Neuron (in vitro differentiated cells): ENCODE results near the gene LPCAT1.
"Not testable (repeated sequence)": the region's sequence is repeated elsewhere in the genome, so short reads cannot be mapped to it uniquely, and the experiment has no call there.

ENCODE experiments used
- H2AFZ ChIP-seq: one replicate; pipeline ENCODE4 v1.6.1; 2013; ENCODE audit warnings: low read depth, mild to moderate bottlenecking, inconsistent platforms, low read length, moderate library complexity
- H3K27me3 ChIP-seq: one replicate; pipeline ENCODE4 v1.6.1; 2013; ENCODE audit warnings: low read length; ENCODE audit not compliant: insufficient read depth
- H3K36me3 ChIP-seq: one replicate; pipeline ENCODE4 v1.6.1; 2013; ENCODE audit warnings: low read length; ENCODE audit not compliant: insufficient read depth
- H3K4me1 ChIP-seq: one replicate; pipeline ENCODE4 v1.6.1; 2013; ENCODE audit warnings: low read length; ENCODE audit not compliant: insufficient read depth
- H3K4me3 ChIP-seq: 2 replicates; pipeline ENCODE4 v1.5.1; 2013; ENCODE audit warnings: mild to moderate bottlenecking, low read length, moderate library complexity
- H3K9me3 ChIP-seq: one replicate; pipeline ENCODE4 v1.6.1; 2013; ENCODE audit warnings: low read length

The LPCAT1 gene

GRCh38 chr5:1561402-1561929 lies 37.7 kb upstream of the LPCAT1 start:
- no peaks in the 10 kb centered on the region for H3K4me1 ChIP-seq

GRCh38 chr5:1560499-1560898 lies 36.7 kb upstream of the LPCAT1 start:
- not testable (repeated sequence) for H3K9me3 ChIP-seq, H3K4me3 ChIP-seq, H3K4me1 ChIP-seq, H3K36me3 ChIP-seq, H2AFZ ChIP-seq, H3K27me3 ChIP-seq

More at GRCh38 chr5:1561402-1561929, 37.7 kb upstream of the LPCAT1 start:
- no peaks in the 10 kb centered on the region for H3K27me3 ChIP-seq
- no peak overlapping the region for H2AFZ ChIP-seq
- no peaks in the 10 kb centered on the region for H3K36me3 ChIP-seq
- H3K9me3 ChIP-seq: no peaks in the 10 kb centered on the region
- H3K4me3 ChIP-seq: no peak overlapping the region

- Histone ChIP-seq H3K4me3 (no peak overlapping the region), H3K4me1 (no peaks in the 10 kb centered on the region), H2AFZ (no peak overlapping the region), H3K9me3 (no peaks in the 10 kb centered on the region), H3K27me3 (no peaks in the 10 kb centered on the region), H3K36me3 (no peaks in the 10 kb centered on the region)
Observed at GRCh38 chr5:1558944-1559343, 35.2 kb upstream of the LPCAT1 start.

- Histone ChIP-seq H3K4me1 (peaks cover 9% of the 10 kb centered on the region), H2AFZ (no peak overlapping the region), H3K27me3 (no peaks in the 10 kb centered on the region), H3K9me3 (no peaks in the 10 kb centered on the region), H3K4me3 (no peak overlapping the region), H3K36me3 (no peaks in the 10 kb centered on the region)
Observed at GRCh38 chr5:1557114-1557873, 33.5 kb upstream of the LPCAT1 start.

GRCh38 chr5:1555808-1556731 lies 32.3 kb upstream of the LPCAT1 start:
- Histone ChIP-seq H3K4me3 (no peak overlapping the region), H3K9me3 (no peaks in the 10 kb centered on the region), H2AFZ (no peak overlapping the region), H3K36me3 (no peaks in the 10 kb centered on the region), H3K27me3 (no peaks in the 10 kb centered on the region), H3K4me1 (peaks cover 9% of the 10 kb centered on the region)

- no peaks in the 10 kb centered on the region for H3K36me3 ChIP-seq
- H3K27me3 ChIP-seq: no peaks in the 10 kb centered on the region
- H3K4me3 ChIP-seq: no peak overlapping the region
- H3K4me1 ChIP-seq: peaks cover 9% of the 10 kb centered on the region
- H3K9me3 ChIP-seq: no peaks in the 10 kb centered on the region
- H2AFZ ChIP-seq: no peak overlapping the region
Observed at GRCh38 chr5:1555011-1555807, 31.4 kb upstream of the LPCAT1 start.

GRCh38 chr5:1554410-1554967 lies 30.7 kb upstream of the LPCAT1 start:
- Histone ChIP-seq H3K9me3 (no peaks in the 10 kb centered on the region), H3K36me3 (no peaks in the 10 kb centered on the region), H2AFZ (no peak overlapping the region), H3K27me3 (peaks cover under 1% of the 10 kb centered on the region), H3K4me3 (no peak overlapping the region), H3K4me1 (peaks cover 9% of the 10 kb centered on the region)

- H2AFZ ChIP-seq: no peak overlapping the region
- no peaks in the 10 kb centered on the region for H3K36me3 ChIP-seq
- H3K4me1 ChIP-seq: peaks cover 9% of the 10 kb centered on the region
- no peaks in the 10 kb centered on the region for H3K9me3 ChIP-seq
- no peak overlapping the region for H3K4me3 ChIP-seq
- peaks cover 2% of the 10 kb centered on the region for H3K27me3 ChIP-seq
Observed at GRCh38 chr5:1553539-1554409, 30.0 kb upstream of the LPCAT1 start.

- Histone ChIP-seq H3K4me3 (no peak overlapping the region), H3K27me3 (peaks cover 2% of the 10 kb centered on the region), H3K36me3 (no peaks in the 10 kb centered on the region), H3K9me3 (no peaks in the 10 kb centered on the region), H2AFZ (no peak overlapping the region), H3K4me1 (peaks cover 9% of the 10 kb centered on the region)
Observed at GRCh38 chr5:1552521-1553255, 28.9 kb upstream of the LPCAT1 start.

- Histone ChIP-seq H3K4me3 (no peak overlapping the region), H2AFZ (no peak overlapping the region), H3K36me3 (no peaks in the 10 kb centered on the region), H3K9me3 (no peaks in the 10 kb centered on the region), H3K27me3 (peaks cover 2% of the 10 kb centered on the region), H3K4me1 (peaks cover 9% of the 10 kb centered on the region)
Observed at GRCh38 chr5:1551426-1552301, 27.9 kb upstream of the LPCAT1 start.
